ENCODE measurements around the gene PLA2G6.

The PLA2G6 gene

GRCh38 chr22:38110008-38110862, 71.4 kb downstream of the PLA2G6 start, which contains the start of gene BAIAP2L2:
Gene BAIAP2L2 (minus strand): TSS chr22:38110684. CDS start chr22:38110525, 159 bp downstream.
- DNase-seq (ENCODE audit: low read depth in 2 of 2), result no peak

GRCh38 chr22:38109371-38110001, 72.1 kb downstream of the PLA2G6 start:
- DNase-seq (ENCODE audit: low read depth in 2 of 2), result no peak

- DNase-seq (ENCODE audit: low read depth in 2 of 2), result no peak
Observed at GRCh38 chr22:38108561-38109319, 72.9 kb downstream of the PLA2G6 start.

- no peak for DNase-seq (ENCODE audit: low read depth in 2 of 2)
Observed at GRCh38 chr22:38107692-38108515, 73.7 kb downstream of the PLA2G6 start.

GRCh38 chr22:38106814-38107578, 74.6 kb downstream of the PLA2G6 start:
- DNase-seq (ENCODE audit: low read depth in 2 of 2), result no peak

- DNase-seq (ENCODE audit: low read depth in 2 of 2), result no peak
Observed at GRCh38 chr22:38104084-38104483, 77.5 kb downstream of the PLA2G6 start.

- DNase-seq (ENCODE audit: low read depth in 2 of 2), result no peak
Observed at GRCh38 chr22:38103641-38104040, 78.0 kb downstream of the PLA2G6 start.

GRCh38 chr22:38098410-38099249, 83.0 kb downstream of the PLA2G6 start:
- no peak for DNase-seq (ENCODE audit: low read depth in 2 of 2)

- DNase-seq (ENCODE audit: low read depth in 2 of 2), result no peak
Observed at GRCh38 chr22:38097557-38098409, 83.8 kb downstream of the PLA2G6 start.

GRCh38 chr22:38097058-38097457, 84.6 kb downstream of the PLA2G6 start:
- DNase-seq (ENCODE audit: low read depth in 2 of 2), result no peak

GRCh38 chr22:38089474-38089851, 92.2 kb downstream of the PLA2G6 start:
- DNase-seq (ENCODE audit: low read depth in 2 of 2), result no peak

GRCh38 chr22:38088629-38089473, 92.8 kb downstream of the PLA2G6 start:
- DNase-seq (ENCODE audit: low read depth in 2 of 2), result no peak

GRCh38 chr22:38087855-38088254, 93.8 kb downstream of the PLA2G6 start:
- no peak for DNase-seq (ENCODE audit: low read depth in 2 of 2)

GRCh38 chr22:38086942-38087341, 94.7 kb downstream of the PLA2G6 start:
- no peak for DNase-seq (ENCODE audit: low read depth in 2 of 2)

GRCh38 chr22:38086001-38086845, 95.4 kb downstream of the PLA2G6 start:
- DNase-seq (ENCODE audit: low read depth in 2 of 2), result no peak

- DNase-seq (ENCODE audit: low read depth in 2 of 2), result no peak
Observed at GRCh38 chr22:38085501-38085900, 96.1 kb downstream of the PLA2G6 start.

- DNase-seq (ENCODE audit: low read depth in 2 of 2), result no peak
Observed at GRCh38 chr22:38085056-38085455, 96.6 kb downstream of the PLA2G6 start.

All from stimulated activated CD8-positive, alpha-beta memory T cell treated with anti-CD3 and anti-CD28 coated beads, Interleukin-7, amount 100 ng/mL, for 1 hour (primary cell).